ENCODE measurements around the gene USF3.

USF3 gene

DNA sequence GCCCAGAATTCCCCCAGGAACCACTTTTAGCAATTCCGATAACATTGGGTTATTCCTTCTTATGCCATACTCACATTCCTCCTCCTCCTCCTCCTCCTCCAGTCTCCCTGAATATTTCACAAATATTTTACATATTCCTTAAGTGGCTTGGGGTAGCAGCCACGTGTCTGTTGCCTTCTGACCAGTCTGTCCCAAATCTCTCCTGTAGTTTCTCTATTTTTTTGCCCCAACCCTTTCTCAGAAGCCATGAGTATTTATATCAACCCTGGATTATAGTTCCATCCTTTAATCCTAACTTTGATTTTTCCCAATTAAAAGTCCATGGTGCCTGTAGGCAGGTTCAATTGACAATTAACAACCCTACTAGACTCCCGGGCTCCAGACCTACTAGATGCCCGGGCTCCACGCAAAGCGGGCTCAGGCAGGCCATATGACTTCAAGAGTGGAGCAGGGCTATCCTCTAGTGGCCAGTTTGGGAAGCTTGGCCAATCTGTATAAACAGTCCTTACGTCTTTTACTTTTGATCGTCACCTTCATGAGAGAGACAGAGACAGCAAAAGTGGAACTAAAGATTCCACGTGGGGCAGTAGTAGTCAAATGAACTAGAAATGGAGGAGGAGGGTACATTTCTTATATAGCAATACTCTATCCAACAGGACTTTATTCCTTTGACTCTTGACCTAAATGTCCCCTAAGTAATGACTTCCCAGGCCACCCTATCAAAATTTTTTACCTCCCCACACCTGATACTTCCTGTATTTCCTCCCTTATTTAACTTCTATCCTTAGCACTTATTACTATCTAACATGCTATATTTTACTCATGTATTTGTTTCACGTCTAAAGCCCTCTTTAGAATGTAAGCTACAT, 69.7 kb downstream of the USF3 start:
- Histone ChIP-seq H3K4me3 (no peak overlapping the region), H3K27ac (no peak overlapping the region), H3K36me3 (ENCODE audit: insufficient read depth, low read length) (no peaks in the 10 kb centered on the region), H3K9me3 (ENCODE audit: low read depth, low read length) (no peaks in the 10 kb centered on the region), H3K9ac (ENCODE audit: insufficient read length) (no peak overlapping the region)
- DNase-seq (ENCODE audit: low read depth, low spot score) = no peak
- no peak for TF ChIP-seq FOXP2 (optimal IDR thresholded peaks at IDR 0.05; ENCODE audit: control extremely low read depth, extremely low read length, insufficient read depth)
- TF ChIP-seq POLR2AphosphoS5 (IDR thresholded peaks at IDR 0.05; ENCODE audit: borderline replicate concordance, low read depth, low read length) = no peak

DNA sequence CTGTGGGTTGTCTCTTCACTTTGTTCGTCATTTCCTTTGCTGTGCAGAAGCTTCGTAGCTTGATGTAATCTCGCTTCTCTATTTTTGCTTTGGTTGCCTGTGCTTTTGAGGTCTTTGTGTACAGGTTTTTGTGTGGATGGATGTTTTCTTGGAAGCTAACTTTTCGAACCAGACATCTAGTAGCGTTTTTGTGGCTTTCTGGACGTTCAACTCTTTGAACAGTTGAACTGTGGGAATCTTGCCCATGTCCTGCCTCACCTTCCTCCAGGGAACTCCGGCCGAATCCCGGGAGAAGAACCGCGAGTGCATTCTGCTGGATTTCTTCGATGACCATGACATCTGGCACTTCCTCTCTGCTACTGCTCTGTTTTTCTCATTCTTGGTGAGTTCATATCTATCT, 70.6 kb downstream of the USF3 start:
- Histone ChIP-seq H3K9me3 (ENCODE audit: low read depth, low read length) (no peaks in the 10 kb centered on the region), H3K36me3 (ENCODE audit: insufficient read depth, low read length) (no peaks in the 10 kb centered on the region), H3K27ac (no peak overlapping the region), H3K4me3 (no peak overlapping the region), H3K9ac (ENCODE audit: insufficient read length) (no peak overlapping the region)
- no peak for DNase-seq (ENCODE audit: low read depth, low spot score)
- no peak for TF ChIP-seq FOXP2 (optimal IDR thresholded peaks at IDR 0.05; ENCODE audit: control extremely low read depth, extremely low read length, insufficient read depth)
- TF ChIP-seq EZH2 (IDR thresholded peaks at IDR 0.05) = no peak
- TF ChIP-seq POLR2AphosphoS5 (IDR thresholded peaks at IDR 0.05; ENCODE audit: borderline replicate concordance, low read depth, low read length) = no peak

DNA sequence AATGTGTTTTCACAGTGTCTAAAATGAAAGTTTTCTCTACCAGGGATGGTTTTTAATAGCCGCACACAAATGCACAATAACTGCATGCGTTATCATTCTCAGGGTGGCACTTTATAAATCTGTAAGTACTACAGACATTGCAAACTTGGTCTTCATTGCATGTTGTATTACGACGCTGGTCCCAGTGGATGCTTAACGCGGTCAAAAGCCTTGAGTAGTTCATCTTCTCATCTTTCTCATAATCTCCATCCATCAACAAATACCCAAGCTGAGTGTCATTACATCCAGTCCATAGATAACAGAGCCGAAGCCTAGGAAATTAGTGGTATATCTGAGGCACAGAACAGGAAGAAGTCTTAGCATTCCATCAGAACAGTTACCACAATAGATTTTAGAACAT, 72.6 kb downstream of the USF3 start:
- Histone ChIP-seq H3K9me3 (ENCODE audit: low read depth, low read length) (no peaks in the 10 kb centered on the region), H3K36me3 (ENCODE audit: insufficient read depth, low read length) (no peaks in the 10 kb centered on the region), H3K27ac (no peak overlapping the region), H3K4me3 (no peak overlapping the region), H3K9ac (ENCODE audit: insufficient read length) (no peak overlapping the region)
- no peak for DNase-seq (ENCODE audit: low read depth, low spot score)
- TF ChIP-seq EZH2 (IDR thresholded peaks at IDR 0.05) = no peak
- TF ChIP-seq FOXP2 (optimal IDR thresholded peaks at IDR 0.05; ENCODE audit: control extremely low read depth, extremely low read length, insufficient read depth) = no peak
- no peak for TF ChIP-seq POLR2AphosphoS5 (IDR thresholded peaks at IDR 0.05; ENCODE audit: borderline replicate concordance, low read depth, low read length)

DNA sequence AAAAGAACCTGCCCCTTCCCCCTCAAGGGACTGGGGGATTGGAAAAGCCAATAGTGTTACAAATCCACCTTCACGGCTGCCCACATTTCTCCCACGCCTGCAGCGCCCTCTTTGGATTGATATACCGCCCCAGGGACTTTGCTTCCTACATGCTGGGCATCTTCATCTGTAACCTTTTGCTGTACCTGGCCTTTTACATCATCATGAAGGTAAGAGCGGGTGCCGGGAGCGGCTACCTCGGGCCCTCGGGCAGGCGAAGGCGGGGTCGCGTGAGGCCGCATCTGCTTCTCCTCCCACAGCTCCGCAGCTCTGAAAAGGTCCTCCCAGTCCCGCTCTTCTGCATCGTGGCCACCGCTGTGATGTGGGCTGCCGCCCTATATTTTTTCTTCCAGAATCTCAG, 73.1 kb downstream of the USF3 start:
- H3K36me3 ChIP-seq (ENCODE audit: insufficient read depth, low read length) = no peaks in the 10 kb centered on the region
- H3K9ac ChIP-seq (ENCODE audit: insufficient read length) = no peak overlapping the region
- H3K9me3 ChIP-seq (ENCODE audit: low read depth, low read length) = no peaks in the 10 kb centered on the region
- no peak overlapping the region for H3K4me3 ChIP-seq
- DNase-seq (ENCODE audit: low read depth, low spot score) = no peak
- no peak for TF ChIP-seq FOXP2 (optimal IDR thresholded peaks at IDR 0.05; ENCODE audit: control extremely low read depth, extremely low read length, insufficient read depth)
- no peak for TF ChIP-seq POLR2AphosphoS5 (IDR thresholded peaks at IDR 0.05; ENCODE audit: borderline replicate concordance, low read depth, low read length)
- TF ChIP-seq EZH2 (IDR thresholded peaks at IDR 0.05) = no peak
- H3K27ac ChIP-seq = no peak overlapping the region

DNA sequence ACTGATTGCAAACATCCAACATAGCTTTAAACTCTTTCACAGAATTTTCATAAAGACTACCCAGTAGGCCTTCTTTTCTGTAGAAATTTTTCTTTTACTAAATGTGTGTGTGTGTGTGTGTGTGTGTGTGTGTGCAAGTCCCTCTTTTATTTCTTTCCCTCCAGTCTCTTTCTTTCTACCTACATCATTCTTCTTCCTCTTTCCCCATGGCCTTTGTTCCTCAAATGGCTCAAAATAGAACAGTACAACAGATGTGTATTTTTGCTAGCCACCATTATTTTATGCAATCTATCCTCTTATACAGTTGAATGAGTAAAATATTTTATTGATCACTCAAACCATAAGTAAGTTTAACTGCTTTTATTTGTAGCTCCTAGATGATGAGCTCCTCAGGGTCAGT, 76.4 kb downstream of the USF3 start:
- Histone ChIP-seq H3K9me3 (ENCODE audit: low read depth, low read length) (no peaks in the 10 kb centered on the region), H3K9ac (ENCODE audit: insufficient read length) (no peak overlapping the region), H3K36me3 (ENCODE audit: insufficient read depth, low read length) (no peaks in the 10 kb centered on the region), H3K27ac (no peak overlapping the region), H3K4me3 (no peak overlapping the region)
- TF ChIP-seq POLR2AphosphoS5 (IDR thresholded peaks at IDR 0.05; ENCODE audit: borderline replicate concordance, low read depth, low read length) (no peak), EZH2 (IDR thresholded peaks at IDR 0.05) (no peak)
- DNase-seq (ENCODE audit: low read depth, low spot score) = no peak

DNA sequence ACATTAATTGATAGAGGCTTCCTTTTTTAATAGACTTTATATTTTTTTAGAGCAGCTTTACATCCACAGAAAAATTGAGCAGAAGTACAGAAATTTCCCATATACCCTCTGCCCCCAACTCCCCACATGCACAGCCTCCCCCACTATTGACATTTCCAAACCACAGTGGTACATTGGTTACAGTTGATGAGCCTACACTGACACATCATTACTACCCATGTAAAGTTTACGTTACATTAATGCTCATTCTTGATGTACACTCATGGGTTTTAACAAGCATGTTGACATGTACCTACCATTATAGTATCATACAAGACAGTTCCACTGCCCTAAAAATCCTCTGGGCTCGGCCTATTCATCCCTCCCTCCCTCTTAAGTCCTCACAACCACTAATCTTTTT, 78.7 kb downstream of the USF3 start:
- Histone ChIP-seq H3K4me3 (no peak overlapping the region), H3K9me3 (ENCODE audit: low read depth, low read length) (no peaks in the 10 kb centered on the region), H3K9ac (ENCODE audit: insufficient read length) (no peak overlapping the region), H3K27ac (no peak overlapping the region), H3K36me3 (ENCODE audit: insufficient read depth, low read length) (no peaks in the 10 kb centered on the region)
- TF ChIP-seq POLR2AphosphoS5 (IDR thresholded peaks at IDR 0.05; ENCODE audit: borderline replicate concordance, low read depth, low read length) = no peak
- TF ChIP-seq FOXP2 (optimal IDR thresholded peaks at IDR 0.05; ENCODE audit: control extremely low read depth, extremely low read length, insufficient read depth) = no peak
- TF ChIP-seq EZH2 (IDR thresholded peaks at IDR 0.05) = no peak
- no peak for DNase-seq (ENCODE audit: low read depth, low spot score)

DNA sequence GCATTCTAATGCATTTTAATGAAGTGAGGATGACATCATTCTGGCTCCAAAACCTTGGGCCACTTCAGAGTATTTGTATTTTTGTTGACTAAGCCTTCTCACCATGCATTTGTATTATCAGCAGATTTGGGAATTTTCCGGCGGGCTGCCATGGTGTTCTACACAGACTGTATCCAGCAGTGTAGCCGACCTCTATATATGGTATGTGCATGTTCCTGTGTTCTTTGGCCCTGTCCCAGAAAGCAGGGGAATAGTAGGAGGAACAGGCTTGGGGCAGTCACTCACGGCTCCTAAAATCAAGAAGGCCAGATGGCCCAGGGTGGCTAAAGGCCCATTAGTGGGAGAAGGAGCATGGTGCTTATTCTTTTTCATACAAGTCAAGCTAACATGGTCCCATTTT, 80.5 kb downstream of the USF3 start:
- no peak for DNase-seq (ENCODE audit: low read depth, low spot score)
- H3K4me3 ChIP-seq = no peak overlapping the region
- H3K27ac ChIP-seq = no peak overlapping the region
- H3K9me3 ChIP-seq (ENCODE audit: low read depth, low read length) = no peaks in the 10 kb centered on the region
- H3K36me3 ChIP-seq (ENCODE audit: insufficient read depth, low read length) = no peaks in the 10 kb centered on the region
- no peak overlapping the region for H3K9ac ChIP-seq (ENCODE audit: insufficient read length)
- TF ChIP-seq POLR2AphosphoS5 (IDR thresholded peaks at IDR 0.05; ENCODE audit: borderline replicate concordance, low read depth, low read length) = no peak
- TF ChIP-seq EZH2 (IDR thresholded peaks at IDR 0.05) = no peak
- TF ChIP-seq FOXP2 (optimal IDR thresholded peaks at IDR 0.05; ENCODE audit: control extremely low read depth, extremely low read length, insufficient read depth) = no peak

DNA sequence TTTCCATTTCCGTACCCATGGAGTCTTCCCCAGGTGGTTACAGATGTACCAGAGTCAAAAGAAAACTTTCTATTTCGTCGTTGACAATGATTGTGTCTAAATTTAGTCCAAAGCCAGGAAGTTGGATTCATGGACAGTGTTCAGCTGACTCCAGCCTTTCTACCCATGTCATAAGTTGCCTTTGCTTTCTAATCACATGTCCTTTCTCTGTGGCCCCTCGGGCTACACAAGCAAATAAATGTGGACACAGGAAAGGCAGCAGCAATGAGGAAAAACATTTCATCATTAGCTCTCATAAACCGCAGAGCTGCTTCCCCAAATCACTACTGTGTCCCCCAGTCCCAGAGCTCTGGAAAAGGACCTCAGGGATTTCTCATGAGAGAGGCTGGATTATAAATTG, 82.0 kb downstream of the USF3 start:
- Histone ChIP-seq H3K4me3 (no peak overlapping the region), H3K9ac (ENCODE audit: insufficient read length) (no peak overlapping the region), H3K36me3 (ENCODE audit: insufficient read depth, low read length) (no peaks in the 10 kb centered on the region), H3K9me3 (ENCODE audit: low read depth, low read length) (no peaks in the 10 kb centered on the region), H3K27ac (no peak overlapping the region)
- no peak for TF ChIP-seq EZH2 (IDR thresholded peaks at IDR 0.05)
- TF ChIP-seq FOXP2 (optimal IDR thresholded peaks at IDR 0.05; ENCODE audit: control extremely low read depth, extremely low read length, insufficient read depth) = no peak
- no peak for TF ChIP-seq POLR2AphosphoS5 (IDR thresholded peaks at IDR 0.05; ENCODE audit: borderline replicate concordance, low read depth, low read length)
- DNase-seq (ENCODE audit: low read depth, low spot score) = no peak

DNA sequence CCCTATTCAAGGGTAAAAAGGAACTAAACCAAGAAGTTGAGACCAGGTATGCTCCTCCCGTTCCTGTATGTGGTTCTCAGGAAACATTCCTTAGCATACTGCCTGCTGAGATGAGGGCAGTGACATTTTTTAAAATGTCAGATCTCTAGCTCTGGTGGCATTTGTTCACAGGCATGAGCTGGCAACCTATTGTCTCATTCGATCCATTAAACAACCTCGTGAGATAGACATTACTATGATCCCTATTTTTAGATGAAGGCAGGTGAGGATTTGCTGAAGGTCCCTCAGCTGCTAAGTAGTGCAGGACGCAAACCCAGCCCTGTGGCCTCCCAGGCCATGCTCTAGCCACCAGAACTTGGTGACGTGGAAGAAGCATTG, 89.2 kb downstream of the USF3 start:
- TF ChIP-seq POLR2AphosphoS5 (IDR thresholded peaks at IDR 0.05; ENCODE audit: borderline replicate concordance, low read depth, low read length) (no peak), EZH2 (IDR thresholded peaks at IDR 0.05) (no peak), FOXP2 (optimal IDR thresholded peaks at IDR 0.05; ENCODE audit: control extremely low read depth, extremely low read length, insufficient read depth) (no peak)
- H3K4me3 ChIP-seq = no peak overlapping the region
- no peak for DNase-seq (ENCODE audit: low read depth, low spot score)
- no peak overlapping the region for H3K9ac ChIP-seq (ENCODE audit: insufficient read length)
- H3K9me3 ChIP-seq (ENCODE audit: low read depth, low read length) = no peaks in the 10 kb centered on the region
- H3K27ac ChIP-seq = no peak overlapping the region
- no peaks in the 10 kb centered on the region for H3K36me3 ChIP-seq (ENCODE audit: insufficient read depth, low read length)

Measured in SK-N-MC (cell line).